Measurements from ENCODE around the gene KRTAP4-7. TPM values are rescaled to one million over a fixed set of nuclear protein-coding genes. Genes with fewer than 3 reads are reported as not detected.
"Not testable (repeated sequence)": the region's sequence is repeated elsewhere in the genome, so short reads cannot be mapped to it uniquely, and the experiment has no call there.

KRTAP4-7 gene
- total RNA-seq, 1 donor from 2014 or later: not detected

DNA sequence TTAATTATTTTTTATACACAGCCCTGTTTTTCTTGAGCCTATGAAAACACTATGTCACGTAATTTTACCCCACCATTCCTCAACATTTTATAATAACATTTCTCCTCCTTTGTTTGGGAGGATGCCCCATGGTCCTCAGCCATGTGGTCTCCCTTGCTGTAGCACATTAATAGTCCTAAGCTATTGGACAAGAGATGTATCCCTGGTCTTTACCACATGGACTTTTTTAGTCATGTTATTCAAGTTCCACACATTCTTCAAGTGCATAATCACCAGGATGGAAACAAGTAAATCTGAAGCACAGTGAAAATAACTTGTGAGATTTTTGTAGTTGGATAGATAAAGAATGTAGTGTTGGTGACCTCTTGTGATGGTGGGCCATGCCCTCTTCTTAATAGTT, 22.0 kb upstream of the KRTAP4-7 start:
- no peaks in the 10 kb centered on the region for H3K36me3 ChIP-seq
- H3K4me2 ChIP-seq: no peak overlapping the region
- no peak overlapping the region for H2AFZ ChIP-seq (replicated peaks)
- H3K27ac Mint-ChIP-seq: no peak overlapping the region
- H3K4me1 ChIP-seq: no peaks in the 10 kb centered on the region
- no peak overlapping the region for H3K4me3 Mint-ChIP-seq
- H4K20me1 ChIP-seq (ENCODE audit: low read depth): no peaks in the 10 kb centered on the region
- H3K9me3 ChIP-seq (ENCODE audit: low read depth): no peaks in the 10 kb centered on the region
- H3K27me3 ChIP-seq: no peaks in the 10 kb centered on the region
- H3K27me3 Mint-ChIP-seq (ENCODE audit: insufficient read depth, low read depth): peaks cover 3% of the 10 kb centered on the region
- H3F3A ChIP-seq (ENCODE audit: low read depth): no peaks in the 10 kb centered on the region
- H3K4me1 Mint-ChIP-seq: peaks cover 10% of the 10 kb centered on the region
- H3K9me3 Mint-ChIP-seq: no peaks in the 10 kb centered on the region
- DNase-seq (ENCODE audit: low spot score): no peak
- H3K4me3 ChIP-seq: no peak overlapping the region
- no peak overlapping the region for H3K9ac ChIP-seq
- no peaks in the 10 kb centered on the region for H3K79me2 ChIP-seq (ENCODE audit: low read depth)
- H3K27ac ChIP-seq: no peak overlapping the region
- H3K36me3 Mint-ChIP-seq: no peaks in the 10 kb centered on the region
- TF ChIP-seq, protein P1, sequence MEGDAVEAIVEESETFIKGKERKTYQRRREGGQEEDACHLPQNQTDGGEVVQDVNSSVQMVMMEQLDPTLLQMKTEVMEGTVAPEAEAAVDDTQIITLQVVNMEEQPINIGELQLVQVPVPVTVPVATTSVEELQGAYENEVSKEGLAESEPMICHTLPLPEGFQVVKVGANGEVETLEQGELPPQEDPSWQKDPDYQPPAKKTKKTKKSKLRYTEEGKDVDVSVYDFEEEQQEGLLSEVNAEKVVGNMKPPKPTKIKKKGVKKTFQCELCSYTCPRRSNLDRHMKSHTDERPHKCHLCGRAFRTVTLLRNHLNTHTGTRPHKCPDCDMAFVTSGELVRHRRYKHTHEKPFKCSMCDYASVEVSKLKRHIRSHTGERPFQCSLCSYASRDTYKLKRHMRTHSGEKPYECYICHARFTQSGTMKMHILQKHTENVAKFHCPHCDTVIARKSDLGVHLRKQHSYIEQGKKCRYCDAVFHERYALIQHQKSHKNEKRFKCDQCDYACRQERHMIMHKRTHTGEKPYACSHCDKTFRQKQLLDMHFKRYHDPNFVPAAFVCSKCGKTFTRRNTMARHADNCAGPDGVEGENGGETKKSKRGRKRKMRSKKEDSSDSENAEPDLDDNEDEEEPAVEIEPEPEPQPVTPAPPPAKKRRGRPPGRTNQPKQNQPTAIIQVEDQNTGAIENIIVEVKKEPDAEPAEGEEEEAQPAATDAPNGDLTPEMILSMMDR (IDR thresholded peaks at IDR 0.05): no peak
- TF ChIP-seq EZH2 (IDR thresholded peaks at IDR 0.05): no peak
- TF ChIP-seq EZH2phosphoT487 (IDR thresholded peaks at IDR 0.05): no peak

DNA sequence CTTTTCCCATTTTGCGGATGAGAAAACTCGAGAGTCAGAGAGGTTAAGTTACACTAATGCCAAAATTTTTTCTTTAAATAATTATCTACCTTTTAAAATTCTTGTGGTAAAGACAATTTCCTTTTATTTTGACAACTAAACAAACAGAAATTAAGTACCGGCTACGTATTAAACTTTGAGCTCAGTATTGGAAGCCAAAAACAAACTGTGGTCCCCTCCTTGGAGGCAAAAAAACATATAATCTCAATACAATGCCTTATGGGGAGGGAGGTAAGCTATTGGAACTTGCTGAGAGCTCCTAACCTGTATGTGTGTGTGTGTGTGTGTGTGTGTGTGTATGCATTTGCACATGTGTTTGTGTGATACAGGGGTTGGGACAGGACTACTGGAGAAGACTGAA, 20.5 kb upstream of the KRTAP4-7 start:
- no peaks in the 10 kb centered on the region for H3K9me3 ChIP-seq (ENCODE audit: low read depth)
- H3K4me3 ChIP-seq: no peak overlapping the region
- H3K27ac ChIP-seq: no peak overlapping the region
- Mint-ChIP-seq H3K27ac (no peak overlapping the region), H3K27me3 (ENCODE audit: insufficient read depth, low read depth) (peaks cover 3% of the 10 kb centered on the region), H3K4me3 (no peak overlapping the region), H3K36me3 (no peaks in the 10 kb centered on the region), H3K4me1 (peaks cover 10% of the 10 kb centered on the region), H3K9me3 (no peaks in the 10 kb centered on the region)
- no peaks in the 10 kb centered on the region for H3K79me2 ChIP-seq (ENCODE audit: low read depth)
- no peaks in the 10 kb centered on the region for H3F3A ChIP-seq (ENCODE audit: low read depth)
- H3K9ac ChIP-seq: no peak overlapping the region
- no peak for DNase-seq (ENCODE audit: low spot score)
- H3K36me3 ChIP-seq: no peaks in the 10 kb centered on the region
- no peak overlapping the region for H2AFZ ChIP-seq (replicated peaks)
- TF ChIP-seq, protein P1 (IDR thresholded peaks at IDR 0.05): no peak
- no peak for TF ChIP-seq EZH2 (IDR thresholded peaks at IDR 0.05)
- no peak for TF ChIP-seq EZH2phosphoT487 (IDR thresholded peaks at IDR 0.05)
- H3K4me2 ChIP-seq: no peak overlapping the region
- no peaks in the 10 kb centered on the region for H4K20me1 ChIP-seq (ENCODE audit: low read depth)
- no peaks in the 10 kb centered on the region for H3K27me3 ChIP-seq
- H3K4me1 ChIP-seq: no peaks in the 10 kb centered on the region

DNA sequence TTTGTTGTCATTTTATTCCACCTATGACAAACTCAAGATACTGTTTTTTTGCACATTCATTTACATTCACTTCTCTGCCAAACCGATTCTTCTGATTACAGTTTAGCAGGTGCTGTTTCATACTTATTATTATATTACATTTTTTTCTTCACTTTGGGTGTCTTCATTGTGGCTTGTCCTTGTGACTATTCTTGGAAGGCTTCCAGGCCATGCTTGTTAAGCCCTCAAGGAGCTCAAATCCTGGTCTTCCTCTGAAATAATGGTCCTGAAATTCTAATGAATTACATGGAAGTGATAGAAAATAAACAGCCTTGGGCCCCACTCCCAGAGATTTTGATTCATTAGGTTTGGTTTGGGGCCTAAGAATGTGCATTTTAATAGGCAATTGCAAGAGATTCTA, 19.6 kb upstream of the KRTAP4-7 start:
- H2AFZ ChIP-seq (replicated peaks): no peak overlapping the region
- peaks cover 2% of the 10 kb centered on the region for H3K27me3 Mint-ChIP-seq (ENCODE audit: insufficient read depth, low read depth)
- TF ChIP-seq EZH2phosphoT487 (IDR thresholded peaks at IDR 0.05) (no peak), EZH2 (IDR thresholded peaks at IDR 0.05) (no peak)
- TF ChIP-seq, protein P1 (IDR thresholded peaks at IDR 0.05): no peak
- H3K4me2 ChIP-seq: no peak overlapping the region
- peaks cover 5% of the 10 kb centered on the region for H3K4me1 Mint-ChIP-seq
- H3K36me3 Mint-ChIP-seq: no peaks in the 10 kb centered on the region
- H3F3A ChIP-seq (ENCODE audit: low read depth): no peaks in the 10 kb centered on the region
- no peak for DNase-seq (ENCODE audit: low spot score)
- H3K4me3 ChIP-seq: no peak overlapping the region
- H3K27ac ChIP-seq: no peak overlapping the region
- H4K20me1 ChIP-seq (ENCODE audit: low read depth): no peaks in the 10 kb centered on the region
- no peaks in the 10 kb centered on the region for H3K9me3 Mint-ChIP-seq
- no peaks in the 10 kb centered on the region for H3K4me1 ChIP-seq
- H3K4me3 Mint-ChIP-seq: no peak overlapping the region
- H3K27ac Mint-ChIP-seq: no peak overlapping the region
- H3K9me3 ChIP-seq (ENCODE audit: low read depth): no peaks in the 10 kb centered on the region
- no peaks in the 10 kb centered on the region for H3K79me2 ChIP-seq (ENCODE audit: low read depth)
- no peak overlapping the region for H3K9ac ChIP-seq
- H3K36me3 ChIP-seq: no peaks in the 10 kb centered on the region
- no peaks in the 10 kb centered on the region for H3K27me3 ChIP-seq

DNA sequence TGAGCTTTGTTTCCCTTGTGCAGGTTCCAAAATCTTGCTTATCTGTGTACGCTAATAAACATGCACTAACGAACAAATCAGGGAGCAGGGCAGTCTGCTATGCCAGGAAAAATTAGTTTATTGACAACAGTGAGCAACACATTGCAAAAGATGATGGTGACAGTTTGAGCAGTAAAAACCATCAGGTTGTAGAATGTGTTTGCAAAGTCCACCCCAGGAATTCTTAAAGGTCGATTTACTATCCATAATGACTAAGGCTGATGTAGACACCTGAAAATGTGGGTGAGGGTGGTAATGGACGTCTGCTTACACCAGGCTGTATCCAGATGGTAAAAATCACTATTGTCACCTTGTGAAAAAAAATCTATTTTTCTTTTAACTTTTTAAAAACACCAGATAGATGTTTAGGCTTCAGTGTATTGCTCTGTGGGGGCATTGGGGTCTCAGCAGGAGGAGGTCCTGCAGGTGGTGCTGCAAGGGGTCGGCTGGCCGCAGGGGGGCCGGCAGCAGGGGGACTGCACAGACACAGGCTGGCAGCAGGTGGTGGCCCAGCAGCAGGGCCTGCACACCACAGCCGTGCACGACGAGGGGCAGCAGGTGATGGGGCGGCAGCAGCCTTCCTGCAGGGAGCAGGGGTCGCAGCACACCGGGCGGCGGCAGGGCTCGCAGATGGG, 18.8 kb upstream of the KRTAP4-7 start:
- H4K20me1 ChIP-seq (ENCODE audit: low read depth); H3K4me1 ChIP-seq; H3K27ac ChIP-seq; H3K9me3 Mint-ChIP-seq; H3K9ac ChIP-seq; H3K9me3 ChIP-seq (ENCODE audit: low read depth); H3K4me2 ChIP-seq; H3K4me3 ChIP-seq; H3K27ac Mint-ChIP-seq; H3K79me2 ChIP-seq (ENCODE audit: low read depth); H3K4me3 Mint-ChIP-seq; H3K36me3 ChIP-seq; H2AFZ ChIP-seq (replicated peaks); H3K27me3 ChIP-seq; H3K27me3 Mint-ChIP-seq (ENCODE audit: insufficient read depth, low read depth); H3K36me3 Mint-ChIP-seq; DNase-seq (ENCODE audit: low spot score); H3K4me1 Mint-ChIP-seq; H3F3A ChIP-seq (ENCODE audit: low read depth): not testable (repeated sequence)
